ENCODE data around the gene TCF4.

- TF ChIP-seq, protein P1, sequence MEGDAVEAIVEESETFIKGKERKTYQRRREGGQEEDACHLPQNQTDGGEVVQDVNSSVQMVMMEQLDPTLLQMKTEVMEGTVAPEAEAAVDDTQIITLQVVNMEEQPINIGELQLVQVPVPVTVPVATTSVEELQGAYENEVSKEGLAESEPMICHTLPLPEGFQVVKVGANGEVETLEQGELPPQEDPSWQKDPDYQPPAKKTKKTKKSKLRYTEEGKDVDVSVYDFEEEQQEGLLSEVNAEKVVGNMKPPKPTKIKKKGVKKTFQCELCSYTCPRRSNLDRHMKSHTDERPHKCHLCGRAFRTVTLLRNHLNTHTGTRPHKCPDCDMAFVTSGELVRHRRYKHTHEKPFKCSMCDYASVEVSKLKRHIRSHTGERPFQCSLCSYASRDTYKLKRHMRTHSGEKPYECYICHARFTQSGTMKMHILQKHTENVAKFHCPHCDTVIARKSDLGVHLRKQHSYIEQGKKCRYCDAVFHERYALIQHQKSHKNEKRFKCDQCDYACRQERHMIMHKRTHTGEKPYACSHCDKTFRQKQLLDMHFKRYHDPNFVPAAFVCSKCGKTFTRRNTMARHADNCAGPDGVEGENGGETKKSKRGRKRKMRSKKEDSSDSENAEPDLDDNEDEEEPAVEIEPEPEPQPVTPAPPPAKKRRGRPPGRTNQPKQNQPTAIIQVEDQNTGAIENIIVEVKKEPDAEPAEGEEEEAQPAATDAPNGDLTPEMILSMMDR (optimal IDR thresholded peaks at IDR 0.05 in 1 of 3, IDR thresholded peaks at IDR 0.05 in 1 of 3, conservative IDR thresholded peaks at IDR 0.05 in 1 of 3; ENCODE audit: extremely low read depth in 1 of 3, insufficient read depth in 2 of 3, low read length in 3 of 3): no peak
- no peak for TF ChIP-seq EZH2 (IDR thresholded peaks at IDR 0.05; ENCODE audit: low read length)
These were observed 96.4 kb downstream of the TCF4 start for GRCh38 chr18:55491616-55492015.

Measured in keratinocyte (primary cell).